Purkinje cell (primary cell): ENCODE measurements around the gene STX7. TPM values are rescaled to one million over a fixed set of nuclear protein-coding genes. Genes with fewer than 3 reads are reported as not detected.

Experiments
- polyA plus RNA-seq: library from polyadenylated mRNA; unstranded; fragments of >200 nt; fragmentation: Nextera tagmentation; gene quantifications from 2 replicates; pipeline ENCODE4 v1.2.1, GENCODE V29; 2014

The STX7 gene, protein sequence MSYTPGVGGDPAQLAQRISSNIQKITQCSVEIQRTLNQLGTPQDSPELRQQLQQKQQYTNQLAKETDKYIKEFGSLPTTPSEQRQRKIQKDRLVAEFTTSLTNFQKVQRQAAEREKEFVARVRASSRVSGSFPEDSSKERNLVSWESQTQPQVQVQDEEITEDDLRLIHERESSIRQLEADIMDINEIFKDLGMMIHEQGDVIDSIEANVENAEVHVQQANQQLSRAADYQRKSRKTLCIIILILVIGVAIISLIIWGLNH
- 5.6 and 25.0 TPM in 2 replicates for polyA plus RNA-seq

DNA sequence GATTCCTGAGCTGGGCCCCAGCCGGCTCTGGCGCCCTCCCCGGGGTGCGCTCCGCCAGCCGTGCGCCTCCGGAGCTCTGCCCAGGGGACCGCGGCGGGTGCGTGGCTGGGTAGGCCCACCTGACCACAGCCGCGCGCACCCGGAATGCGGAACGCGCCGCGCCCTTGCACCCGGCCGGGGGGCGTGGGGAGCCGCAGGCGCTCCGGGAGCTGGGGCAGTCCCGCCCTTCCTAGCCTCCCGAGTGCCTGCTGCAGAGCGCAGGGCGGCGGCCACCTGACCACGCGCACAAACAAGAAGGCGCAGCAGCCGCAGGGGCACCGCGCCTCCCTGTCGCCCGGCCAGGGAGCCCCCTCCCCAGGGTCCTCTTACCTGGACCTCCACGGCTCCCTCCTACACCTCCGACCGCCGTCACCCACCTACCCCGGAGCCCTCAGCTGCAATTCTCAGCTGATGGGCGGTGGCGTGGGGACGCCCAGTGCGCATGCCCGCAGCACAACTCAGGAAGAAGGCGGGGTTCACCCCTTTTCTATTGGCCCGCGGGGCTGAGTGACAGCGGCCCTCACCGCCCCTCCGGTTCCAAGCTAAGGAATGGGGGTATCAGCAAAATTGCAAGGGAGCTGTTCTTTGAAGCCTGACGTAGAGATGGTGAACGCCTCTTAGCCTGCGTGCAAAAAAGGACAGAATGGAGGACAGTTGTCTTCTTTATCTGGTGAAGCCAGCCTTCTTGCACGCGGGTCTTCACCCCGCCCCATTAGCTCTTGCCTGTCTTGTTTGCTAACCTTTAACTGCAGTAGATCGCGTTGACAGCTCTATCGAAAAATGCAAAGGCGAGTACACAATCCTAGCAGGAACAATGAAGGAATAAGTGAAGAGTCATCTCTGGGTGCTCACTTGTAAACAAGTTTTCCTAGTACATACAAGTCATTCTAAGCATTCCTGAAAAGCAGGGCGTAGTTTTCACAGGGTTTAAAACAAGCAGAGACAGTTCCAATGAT is at the start of gene STX7:
Gene STX7 (minus strand): TSS at position 479 of the 995 bp plus-strand sequence. CDS start 9,586 bp downstream, outside the sequence.

DNA sequence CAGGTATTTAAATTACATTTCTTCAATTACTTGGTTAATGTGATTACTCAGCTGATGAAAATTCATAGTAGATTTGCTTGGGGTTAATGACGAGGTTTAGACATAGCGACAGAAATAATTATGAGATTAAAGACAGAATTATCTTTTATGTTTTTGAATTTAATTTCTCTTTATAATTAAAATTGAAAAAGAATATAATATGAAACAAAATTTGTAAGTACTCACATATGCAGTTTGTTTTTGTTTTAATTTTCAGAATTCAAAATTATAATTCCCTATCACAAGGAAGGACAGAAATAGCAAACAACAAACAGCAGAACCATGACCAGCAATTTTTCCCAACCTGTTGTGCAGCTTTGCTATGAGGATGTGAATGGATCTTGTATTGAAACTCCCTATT is 39.5 kb upstream of the STX7 start, which contains the start of gene TAAR8:
Gene TAAR8 (plus strand): TSS at position 301 of the 400 bp plus-strand sequence. CDS start 21 bp downstream, at position 322.

DNA sequence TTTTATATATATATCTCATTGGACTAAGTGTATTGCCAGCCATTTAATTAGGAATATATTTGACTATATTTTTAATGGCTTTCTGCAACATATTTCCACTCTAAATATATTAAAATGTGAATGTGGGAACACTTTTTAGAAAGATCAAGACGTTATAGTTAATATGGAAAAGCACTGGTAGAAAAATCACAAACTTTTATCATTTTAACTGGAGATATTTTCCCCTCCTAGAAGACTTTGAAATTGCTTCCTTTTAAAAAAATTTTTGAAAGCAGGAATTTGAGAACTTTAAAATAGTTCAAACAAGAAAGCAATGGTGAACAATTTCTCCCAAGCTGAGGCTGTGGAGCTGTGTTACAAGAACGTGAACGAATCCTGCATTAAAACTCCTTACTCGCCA is 25.1 kb upstream of the STX7 start, which contains the start of gene TAAR9:
Gene TAAR9 (plus strand): TSS at position 301 of the 400 bp plus-strand sequence. CDS start 13 bp downstream, at position 314.

DNA sequence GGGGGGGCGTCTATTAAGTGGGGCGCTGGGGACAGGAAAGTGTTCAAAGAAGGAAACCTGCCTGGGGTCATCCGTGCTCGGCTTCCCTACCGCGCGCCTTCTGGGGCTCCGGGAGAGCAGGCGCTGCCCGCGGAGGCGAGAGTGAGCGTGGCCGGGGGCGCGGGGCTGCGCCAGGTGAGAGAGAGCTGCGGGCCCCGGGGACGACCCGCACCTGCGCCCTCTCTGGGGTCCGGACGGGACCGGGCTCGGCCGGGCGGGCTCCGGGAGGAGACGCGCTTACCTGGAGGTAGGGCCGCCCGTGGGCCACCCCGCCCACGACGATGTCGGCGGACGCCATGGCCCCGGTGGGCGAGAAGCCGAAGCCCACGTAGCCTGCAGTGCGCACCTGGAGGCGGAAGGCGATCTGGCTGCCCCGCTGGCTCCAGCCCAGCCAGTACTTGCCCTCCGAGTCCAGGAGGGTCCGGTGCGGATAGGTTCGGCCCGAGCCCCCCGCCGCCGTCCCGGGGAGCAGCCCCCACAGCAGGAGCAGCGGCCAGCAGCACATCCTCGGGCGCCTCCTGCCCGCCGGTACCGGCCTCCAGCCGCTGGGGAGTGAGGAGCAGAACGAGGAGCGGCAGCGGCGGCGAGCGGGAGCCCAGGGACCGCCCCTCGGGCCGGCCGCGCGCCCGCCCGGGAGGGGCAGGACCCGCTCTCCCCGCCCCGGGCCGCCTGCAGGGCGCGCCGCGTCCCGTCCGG is 111.9 kb downstream of the STX7 start, which contains the start of gene MOXD1:
Gene MOXD1 (minus strand): TSS at position 593 of the 735 bp plus-strand sequence. CDS start 49 bp downstream, at position 544.

Other genes starting within 250 kb of the STX7 start
- gene MOXD1, start 111.6 kb downstream of the STX7 start, polyA plus RNA-seq: 2.4 TPM in 1 of 2 replicates, not detected in the other
- gene TAAR9, start 25.2 kb upstream of the STX7 start, polyA plus RNA-seq: not detected in 2 replicates
- gene TAAR8, start 39.6 kb upstream of the STX7 start, polyA plus RNA-seq: not detected in 2 replicates
- not detected in 2 replicates for gene TAAR6, start 57.2 kb upstream of the STX7 start, polyA plus RNA-seq
- gene TAAR5, start 76.6 kb upstream of the STX7 start, polyA plus RNA-seq: not detected in 2 replicates
- gene TAAR2, start 111.2 kb upstream of the STX7 start, polyA plus RNA-seq: not detected in 2 replicates
- not detected in 2 replicates for gene TAAR1, start 146.1 kb upstream of the STX7 start, polyA plus RNA-seq
- 1.6 and 2.5 TPM in 2 replicates for gene VNN1, start 200.9 kb upstream of the STX7 start, polyA plus RNA-seq
- not detected in 2 replicates for gene VNN2, start 244.8 kb upstream of the STX7 start, polyA plus RNA-seq